HepG2 (cell line): ENCODE results near the gene IQCC. TPM values are rescaled to one million over a fixed set of nuclear protein-coding genes. Genes with fewer than 3 reads are reported as not detected.

Source experiments
- FLYWCH1 ChIP-seq: sonication (generic); formaldehyde crosslinking; IDR thresholded peaks from 2 replicates; pipeline ENCODE4 v1.8.1; 2023; ENCODE audit warnings: mild to moderate bottlenecking, missing genetic modification reagents
- GABPA ChIP-seq, 2 experiments: IDR thresholded peaks; 2 replicates each; pipeline ENCODE4 v1.6.1; 2011 to 2016; ENCODE audit warnings: low read depth in 2 of 2, low read length in 1 of 2, missing biosample characterization in 1 of 2, missing genetic modification characterization in 1 of 2
- KDM3A ChIP-seq: IDR thresholded peaks from 2 replicates; pipeline ENCODE4 v1.6.1; 2018; ENCODE audit warnings: low read depth, missing compliant biosample characterization
- MTF2 ChIP-seq: sonication (generic); formaldehyde crosslinking; IDR thresholded peaks from 2 replicates; pipeline ENCODE4 v1.5.0; 2020; ENCODE audit warnings: missing genetic modification reagents, borderline replicate concordance
- MYNN ChIP-seq: sonication (generic); formaldehyde crosslinking; IDR thresholded peaks from 2 replicates; pipeline ENCODE4 v1.4.0; 2020; ENCODE audit warnings: mild to moderate bottlenecking, low read depth, missing genetic modification reagents
- NR0B2 ChIP-seq: sonication (generic); formaldehyde crosslinking; IDR thresholded peaks from 2 replicates; pipeline ENCODE4 v1.4.0; 2020; ENCODE audit warnings: mild to moderate bottlenecking, missing genetic modification reagents
- PAWR ChIP-seq: sonication (generic); formaldehyde crosslinking; IDR thresholded peaks from 2 replicates; pipeline ENCODE4 v1.4.0; 2020; ENCODE audit warnings: missing genetic modification reagents, mild to moderate bottlenecking, borderline replicate concordance
- PBX2 ChIP-seq: IDR thresholded peaks from 2 replicates; pipeline ENCODE4 v1.6.1; 2016; ENCODE audit warnings: control low read depth
- SATB2 ChIP-seq: sonication (generic); formaldehyde crosslinking; IDR thresholded peaks from 2 replicates; pipeline ENCODE4 v1.5.0; 2020; ENCODE audit warnings: missing genetic modification reagents
- SMAD3 ChIP-seq: sonication (generic); formaldehyde crosslinking; IDR thresholded peaks from 2 replicates; pipeline ENCODE4 v1.4.0; 2020; ENCODE audit warnings: missing genetic modification reagents
- SP1 ChIP-seq, 2 experiments: fragments of 450-650 bp in 1 of 2; sonication (generic) in 1 of 2; formaldehyde crosslinking in 1 of 2; IDR thresholded peaks; 2 replicates each; pipeline versions ENCODE4 v1.4.0 to v1.6.1; 2016 to 2020; ENCODE audit warnings: missing genetic modification reagents in 1 of 2
- THRA ChIP-seq: sonication (generic); formaldehyde crosslinking; IDR thresholded peaks from 2 replicates; pipeline ENCODE4 v1.4.0; 2020; ENCODE audit warnings: missing genetic modification reagents, borderline replicate concordance
- USF2 ChIP-seq, 2 experiments: sonication (generic) in 1 of 2; formaldehyde crosslinking in 1 of 2; IDR thresholded peaks; 2 replicates each; pipeline versions ENCODE4 v1.5.1 to v1.6.1; 2011 to 2020; ENCODE audit warnings: borderline replicate concordance in 1 of 2, low read depth in 1 of 2, low read length in 1 of 2, mild to moderate bottlenecking in 1 of 2, missing genetic modification reagents in 1 of 2, moderate library complexity in 1 of 2
- WIZ ChIP-seq: sonication (generic); formaldehyde crosslinking; IDR thresholded peaks from 2 replicates; pipeline ENCODE4 v1.5.1; 2020; ENCODE audit warnings: mild to moderate bottlenecking, missing genetic modification reagents
- ZFX ChIP-seq: sonication (generic); formaldehyde crosslinking; IDR thresholded peaks from 2 replicates; pipeline ENCODE4 v1.4.0; 2020; ENCODE audit warnings: mild to moderate bottlenecking, low read depth, missing genetic modification reagents, moderate library complexity
- ZNF136 ChIP-seq: sonication (generic); formaldehyde crosslinking; IDR thresholded peaks from 2 replicates; pipeline ENCODE4 v1.8.1; 2022; ENCODE audit warnings: low read depth, mild to moderate bottlenecking, moderate library complexity, missing genetic modification reagents
- ZNF207 ChIP-seq: fragments of 450-650 bp; IDR thresholded peaks from 2 replicates; pipeline ENCODE4 v1.6.1; 2016; ENCODE audit warnings: antibody characterized with exemption, borderline replicate concordance
- polyA plus RNA-seq, 8 experiments: library from polyadenylated mRNA; depleted of rRNA in 3 of 8; stranded (reverse) in 7 of 8; unstranded in 1 of 8; fragments of >200 nt; fragmentation: Illumina TruSeq in 4 of 8; extraction: Trizol in 4 of 8; gene quantifications; 2 replicates each; pipeline versions ENCODE4 v1.2.1 to v1.2.3, GENCODE V29; 2011 to 2016; ENCODE audit warnings: low read depth in 4 of 8, missing spikeins in 1 of 8, mixed read lengths in 1 of 8; ENCODE audit not compliant: insufficient read depth in 1 of 8
- total RNA-seq, 5 experiments: library from RNA; depleted of rRNA; stranded (reverse); fragments of >200 nt; fragmentation: Illumina TruSeq; extraction: Trizol; gene quantifications; 2 replicates each; pipeline ENCODE4 v1.2.3, GENCODE V29; 2016; ENCODE audit warnings: low read depth in 1 of 5

The IQCC gene
- total and polyA plus RNA-seq, 2 of the 13 experiments (the other 11 are each of a cell fraction or from before 2014, with no cell fraction given): 1.7 to 3.0 TPM

GRCh38 chr1:32205401-32206370 lies at the start of gene IQCC (continued):
- TF ChIP-seq USF2 (IDR thresholded peaks at IDR 0.05; ENCODE audit: low read depth, low read length) (no peak), USF2 (CRISPR knock-in tag; IDR thresholded peaks at IDR 0.05; ENCODE audit: borderline replicate concordance) (no peak), PAWR (CRISPR knock-in tag) (no peak), FLYWCH1 (CRISPR knock-in tag) (no peak), SMAD3 (CRISPR knock-in tag) (no peak), MTF2 (no peak), ZNF136 (CRISPR knock-in tag) (no peak), ZNF207 (no peak), KDM3A (no peak), MYNN (0 out of 2 replicates have a peak, but pooled peaks have one; percentile 37), PBX2 (CRISPR knock-in tag) (no peak), NR0B2 (no peak; the same call in 1 of the 2 replicates), ZFX (CRISPR knock-in tag) (peak; percentile 85), SP1 (IDR thresholded peaks at IDR 0.05) (no peak), SP1 (CRISPR knock-in tag; IDR thresholded peaks at IDR 0.05) (peak; percentile 42; the same call in 1 of the 2 replicates), WIZ (CRISPR knock-in tag) (no peak), SATB2 (CRISPR knock-in tag) (no peak), GABPA (IDR thresholded peaks at IDR 0.05; ENCODE audit: low read depth, low read length) (no peak), GABPA (CRISPR knock-in tag; IDR thresholded peaks at IDR 0.05; ENCODE audit: low read depth) (no peak), THRA (CRISPR knock-in tag) (no peak)
